ENCODE data around the gene NOTCH3. TPM values are rescaled to one million over a fixed set of nuclear protein-coding genes. Genes with fewer than 3 reads are reported as not detected.

Gene NOTCH3
- total RNA-seq, 4 donors from 2014 or later: 6.4 to 53.3 (median 32.7) TPM

GRCh38 chr19:15123031-15123890, 77.5 kb downstream of the NOTCH3 start:
- Histone ChIP-seq H3K9me3 (no peaks in the 10 kb centered on the region), H3K36me3 (peaks cover 0 to 28% of the 10 kb centered on the region in 2 donors), H3K27me3 (no peaks in the 10 kb centered on the region), H3K4me3 (no peak overlapping the region), H3K4me1 (peaks cover 13 to 15% of the 10 kb centered on the region in 2 donors), H3K27ac (peak overlapping the region; percentile 89 to 95 (median 93))
- intact Hi-C loops (cut with DNase I; ENCODE audit: low total_unique reads): loop anchor here (10.0 kb wide), 2 partner anchors 558 to 1062 kb away; partner anchors contain the start of gene FAM32A
- in situ Hi-C loops (cut with MboI; ENCODE audit: low sequenced_read_pairs in 4 of 4): no loop called here
- DNase-seq: no peak
- no peak for ATAC-seq
- TF ChIP-seq CTCF (IDR thresholded peaks at IDR 0.05 in 4 of 5, conservative IDR thresholded peaks at IDR 0.05 in 1 of 5) (no peak), POLR2A (IDR thresholded peaks at IDR 0.05) (no peak)

GRCh38 chr19:15122331-15123030, 78.3 kb downstream of the NOTCH3 start:
- intact Hi-C loops (cut with DNase I; ENCODE audit: low total_unique reads) (loop anchor here (10.0 kb wide), 2 partner anchors 558 to 1062 kb away; partner anchors contain the start of gene FAM32A), in situ Hi-C loops (cut with MboI; ENCODE audit: low sequenced_read_pairs in 4 of 4) (no loop called here)
- Histone ChIP-seq H3K36me3 (peaks cover 0 to 36% of the 10 kb centered on the region in 2 donors), H3K27me3 (no peaks in the 10 kb centered on the region), H3K9me3 (no peaks in the 10 kb centered on the region), H3K27ac (no peak overlapping the region), H3K4me3 (no peak overlapping the region), H3K4me1 (peaks cover 13 to 15% of the 10 kb centered on the region in 2 donors)
- ATAC-seq: no peak
- DNase-seq: no peak
- TF ChIP-seq POLR2A (IDR thresholded peaks at IDR 0.05) (no peak), CTCF (IDR thresholded peaks at IDR 0.05 in 4 of 5, conservative IDR thresholded peaks at IDR 0.05 in 1 of 5) (no peak)

GRCh38 chr19:15120135-15121026, 80.4 kb downstream of the NOTCH3 start:
- no peak overlapping the region for H3K4me3 ChIP-seq
- no peak for ATAC-seq
- no peak for TF ChIP-seq CTCF (IDR thresholded peaks at IDR 0.05 in 4 of 5, conservative IDR thresholded peaks at IDR 0.05 in 1 of 5)
- TF ChIP-seq POLR2A (IDR thresholded peaks at IDR 0.05): no peak
- H3K36me3 ChIP-seq: peaks cover 0 to 55% of the 10 kb centered on the region in 2 donors
- no peak for DNase-seq
- no peak overlapping the region for H3K27ac ChIP-seq
- intact Hi-C loops (cut with DNase I; ENCODE audit: low total_unique reads): loop anchor here (10.0 kb wide), 2 partner anchors 556 to 1064 kb away; partner anchors contain the start of gene FAM32A
- in situ Hi-C loops (cut with MboI; ENCODE audit: low sequenced_read_pairs in 4 of 4): no loop called here
- H3K9me3 ChIP-seq: no peaks in the 10 kb centered on the region
- no peaks in the 10 kb centered on the region for H3K27me3 ChIP-seq
- H3K4me1 ChIP-seq: peaks cover 10 to 13% of the 10 kb centered on the region in 2 donors

GRCh38 chr19:15118789-15119494, 81.9 kb downstream of the NOTCH3 start:
- in situ Hi-C loops (cut with MboI; ENCODE audit: low sequenced_read_pairs in 4 of 4): no loop called here
- intact Hi-C loops (cut with DNase I; ENCODE audit: low total_unique reads): no loop called here
- Histone ChIP-seq H3K4me1 (peaks cover 0 to 3% of the 10 kb centered on the region in 2 donors), H3K36me3 (peaks cover 0 to 55% of the 10 kb centered on the region in 2 donors), H3K9me3 (no peaks in the 10 kb centered on the region), H3K27me3 (no peaks in the 10 kb centered on the region), H3K27ac (no peak overlapping the region), H3K4me3 (no peak overlapping the region)
- TF ChIP-seq CTCF (IDR thresholded peaks at IDR 0.05 in 4 of 5, conservative IDR thresholded peaks at IDR 0.05 in 1 of 5) (no peak), POLR2A (IDR thresholded peaks at IDR 0.05) (no peak)
- ATAC-seq (no peak), DNase-seq (no peak)

Measured in gastrocnemius medialis (tissue), 4 donors.